HEK293T (cell line): ENCODE data around the gene HPS3.
A peak's percentile ranks its signal among the peaks of the same experiment; 100 is the strongest.

ENCODE experiments used
- CTCF ChIA-PET: fragments of 350-600 bp; formaldehyde crosslinking; extraction: SDS; loops from one replicate; lab custom pipeline; 2021; ENCODE audit warnings: antibody characterized with exemption, inconsistent platforms; lab: Yijun Ruan, JAX
- POLR2A ChIA-PET: fragments of 350-600 bp; formaldehyde crosslinking; extraction: SDS; loops from one replicate; lab custom pipeline; 2020; ENCODE audit warnings: antibody characterized with exemption, inconsistent platforms; lab: Yijun Ruan, JAX
- DNase-seq: peaks from one replicate; pipeline ENCODE4 v3.0.0; 2012; ENCODE audit warnings: mixed read lengths; ENCODE audit errors: extremely low spot score
- ARNT ChIP-seq: fragments of 450-650 bp; IDR thresholded peaks from 2 replicates; pipeline ENCODE4 v1.6.1; 2017; ENCODE audit warnings: mild to moderate bottlenecking
- BHLHE40 ChIP-seq: fragments of 450-650 bp; IDR thresholded peaks from 2 replicates; pipeline ENCODE4 v1.6.1; 2016; ENCODE audit warnings: mild to moderate bottlenecking, moderate library complexity, borderline replicate concordance
- CTBP1 ChIP-seq: fragments of 450-650 bp; IDR thresholded peaks from 2 replicates; pipeline ENCODE4 v1.6.1; 2016; ENCODE audit warnings: borderline replicate concordance
- ELF4 ChIP-seq: fragments of 450-650 bp; IDR thresholded peaks from 2 replicates; pipeline ENCODE4 v1.6.1; 2017; ENCODE audit warnings: antibody characterized with exemption
- FOXA1 ChIP-seq: fragments of 450-650 bp; IDR thresholded peaks from 2 replicates; pipeline ENCODE4 v1.6.1; 2016; ENCODE audit warnings: mild to moderate bottlenecking
- FOXK2 ChIP-seq: fragments of 450-650 bp; IDR thresholded peaks from 2 replicates; pipeline ENCODE4 v1.6.1; 2016; ENCODE audit warnings: mild to moderate bottlenecking
- HDGF ChIP-seq: fragments of 450-650 bp; IDR thresholded peaks from 2 replicates; pipeline ENCODE4 v1.6.1; 2017; ENCODE audit warnings: antibody characterized with exemption, borderline replicate concordance
- L3MBTL2 ChIP-seq: fragments of 450-650 bp; conservative IDR thresholded peaks from 2 replicates; pipeline ENCODE4 v1.6.1; 2016; ENCODE audit warnings: mild to moderate bottlenecking
- LEF1 ChIP-seq: fragments of 450-650 bp; IDR thresholded peaks from 2 replicates; pipeline ENCODE4 v1.6.1; 2017; ENCODE audit warnings: mild to moderate bottlenecking, borderline replicate concordance
- NFRKB ChIP-seq: fragments of 450-650 bp; IDR thresholded peaks from 2 replicates; pipeline ENCODE4 v1.6.1; 2016; ENCODE audit warnings: mild to moderate bottlenecking, moderate library complexity
- SUZ12 ChIP-seq: fragments of 450-650 bp; IDR thresholded peaks from 2 replicates; pipeline ENCODE4 v1.6.1; 2016; ENCODE audit warnings: mild to moderate bottlenecking
- TARDBP ChIP-seq: fragments of 450-650 bp; IDR thresholded peaks from 2 replicates; pipeline ENCODE4 v1.6.1; 2016
- ZNF384 ChIP-seq: fragments of 450-650 bp; IDR thresholded peaks from 2 replicates; pipeline ENCODE4 v1.6.1; 2016
- TF ChIP-seq, protein P1 (sequence below): fragments of 450-650 bp; IDR thresholded peaks from 2 replicates; pipeline ENCODE4 v1.6.1; 2016

The HPS3 gene, protein sequence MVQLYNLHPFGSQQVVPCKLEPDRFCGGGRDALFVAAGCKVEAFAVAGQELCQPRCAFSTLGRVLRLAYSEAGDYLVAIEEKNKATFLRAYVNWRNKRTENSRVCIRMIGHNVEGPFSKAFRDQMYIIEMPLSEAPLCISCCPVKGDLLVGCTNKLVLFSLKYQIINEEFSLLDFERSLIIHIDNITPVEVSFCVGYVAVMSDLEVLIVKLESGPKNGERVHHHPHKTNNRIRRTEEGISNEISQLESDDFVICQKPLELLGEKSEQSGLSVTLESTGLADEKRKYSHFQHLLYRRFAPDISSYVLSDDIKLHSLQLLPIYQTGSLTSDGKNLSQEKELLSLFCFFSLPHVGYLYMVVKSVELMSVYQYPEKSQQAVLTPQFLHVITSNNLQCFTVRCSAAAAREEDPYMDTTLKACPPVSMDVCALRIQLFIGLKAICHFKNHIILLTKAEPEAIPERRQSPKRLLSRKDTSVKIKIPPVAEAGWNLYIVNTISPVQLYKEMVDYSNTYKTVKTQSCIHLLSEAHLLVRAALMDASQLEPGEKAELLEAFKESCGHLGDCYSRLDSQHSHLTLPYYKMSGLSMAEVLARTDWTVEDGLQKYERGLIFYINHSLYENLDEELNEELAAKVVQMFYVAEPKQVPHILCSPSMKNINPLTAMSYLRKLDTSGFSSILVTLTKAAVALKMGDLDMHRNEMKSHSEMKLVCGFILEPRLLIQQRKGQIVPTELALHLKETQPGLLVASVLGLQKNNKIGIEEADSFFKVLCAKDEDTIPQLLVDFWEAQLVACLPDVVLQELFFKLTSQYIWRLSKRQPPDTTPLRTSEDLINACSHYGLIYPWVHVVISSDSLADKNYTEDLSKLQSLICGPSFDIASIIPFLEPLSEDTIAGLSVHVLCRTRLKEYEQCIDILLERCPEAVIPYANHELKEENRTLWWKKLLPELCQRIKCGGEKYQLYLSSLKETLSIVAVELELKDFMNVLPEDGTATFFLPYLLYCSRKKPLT

DNA sequence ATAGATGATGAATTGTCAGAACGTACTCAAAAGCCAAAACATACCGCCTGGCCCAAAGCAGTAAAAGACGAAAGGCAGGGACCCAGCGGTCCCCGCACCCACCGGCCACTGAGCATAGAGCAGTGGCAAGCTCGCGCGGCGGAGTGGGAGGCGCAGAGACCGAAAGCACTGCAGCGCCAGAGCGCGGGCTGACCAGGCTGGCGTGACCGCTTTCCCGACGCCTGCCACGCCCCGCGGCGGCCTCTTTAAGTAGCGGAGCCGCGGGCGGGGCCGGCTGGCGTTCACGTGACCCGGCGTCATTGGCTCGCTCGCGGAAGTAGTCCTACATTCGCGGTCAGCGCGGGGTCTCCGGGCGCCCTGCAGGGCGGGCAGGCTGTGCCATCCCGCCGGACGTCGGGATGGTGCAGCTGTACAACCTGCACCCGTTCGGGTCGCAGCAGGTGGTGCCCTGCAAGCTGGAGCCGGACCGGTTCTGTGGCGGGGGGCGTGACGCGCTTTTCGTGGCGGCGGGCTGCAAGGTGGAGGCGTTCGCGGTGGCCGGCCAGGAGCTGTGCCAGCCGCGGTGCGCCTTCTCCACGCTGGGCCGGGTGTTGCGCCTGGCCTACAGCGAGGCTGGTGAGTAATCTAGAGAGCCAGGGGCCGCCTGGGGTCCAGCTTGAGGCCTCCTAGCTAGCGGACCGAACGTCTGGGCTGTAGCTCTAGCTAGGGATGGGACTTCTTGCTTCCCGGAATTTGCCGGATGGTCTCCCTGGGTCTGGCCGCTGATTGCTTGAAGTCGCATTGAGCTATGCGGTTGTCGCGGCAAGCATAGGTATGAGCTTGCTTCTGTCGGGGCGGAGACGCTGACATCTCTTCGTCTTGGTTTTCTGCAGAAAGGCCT, at the start of gene HPS3:
HPS3 (plus strand) TSS at position 313 of the 880 bp plus-strand sequence; CDS start at position 399, 86 bp downstream.
- ChIA-PET POLR2A (interaction anchor here (0.8 to 1.6 kb wide), 4 partner anchors 9 to 108 kb away, joined by 3 to 4 read pairs (median 3); no protein-coding TSS in a partner anchor), CTCF (interaction anchor here (1.2 to 1.4 kb wide), 2 partner anchors 9 to 10 kb away, joined by 3 to 4 read pairs; no protein-coding TSS in a partner anchor)
- DNase-seq: peak; percentile 91
- TF ChIP-seq CTBP1: no peak
- TF ChIP-seq LEF1: no peak
- TF ChIP-seq, protein P1, sequence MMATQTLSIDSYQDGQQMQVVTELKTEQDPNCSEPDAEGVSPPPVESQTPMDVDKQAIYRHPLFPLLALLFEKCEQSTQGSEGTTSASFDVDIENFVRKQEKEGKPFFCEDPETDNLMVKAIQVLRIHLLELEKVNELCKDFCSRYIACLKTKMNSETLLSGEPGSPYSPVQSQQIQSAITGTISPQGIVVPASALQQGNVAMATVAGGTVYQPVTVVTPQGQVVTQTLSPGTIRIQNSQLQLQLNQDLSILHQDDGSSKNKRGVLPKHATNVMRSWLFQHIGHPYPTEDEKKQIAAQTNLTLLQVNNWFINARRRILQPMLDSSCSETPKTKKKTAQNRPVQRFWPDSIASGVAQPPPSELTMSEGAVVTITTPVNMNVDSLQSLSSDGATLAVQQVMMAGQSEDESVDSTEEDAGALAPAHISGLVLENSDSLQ: no peak
- TF ChIP-seq ELF4: peak; percentile 69
- peak; percentile 67 for TF ChIP-seq L3MBTL2
- TF ChIP-seq ARNT: no peak
- TF ChIP-seq NFRKB: no peak

DNA sequence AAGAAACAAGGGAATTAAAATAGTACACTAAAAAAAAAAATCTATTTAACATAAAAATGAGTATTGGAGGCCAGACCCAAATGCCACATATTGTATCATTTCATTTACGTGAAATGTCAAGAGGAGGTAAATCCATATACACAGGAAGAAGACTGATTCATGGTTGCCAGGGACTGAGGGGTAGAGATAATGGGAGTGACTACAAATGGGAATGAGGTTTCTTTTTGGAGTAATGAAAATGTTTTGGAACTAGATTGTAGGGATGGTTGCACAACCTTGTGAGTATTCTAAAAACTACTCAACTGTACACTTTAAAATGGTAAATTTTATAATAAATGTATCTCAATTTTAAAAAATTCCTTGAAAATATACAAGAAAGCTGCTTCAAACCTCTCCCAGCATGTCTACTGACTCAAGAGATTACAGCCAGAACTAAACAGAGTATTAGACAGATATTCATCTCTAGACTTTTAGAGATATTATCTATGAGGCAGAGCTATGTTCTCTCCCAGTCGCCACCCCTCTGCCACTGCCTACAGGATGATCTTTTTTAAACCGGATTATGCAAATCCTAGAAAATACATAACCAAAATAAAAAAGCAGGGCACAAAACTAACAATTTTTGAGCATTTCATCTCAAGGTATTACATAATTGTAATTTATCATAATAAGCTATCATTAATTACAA, 49.3 kb upstream of the HPS3 start:
- DNase-seq: no peak
- POLR2A ChIA-PET: no interaction called here
- CTCF ChIA-PET: interaction anchor here (0.5 kb wide), 1 partner anchor 136 kb away, joined by 3 read pairs; no protein-coding TSS in a partner anchor
- TF ChIP-seq L3MBTL2 (no peak), ZNF384 (no peak)

DNA sequence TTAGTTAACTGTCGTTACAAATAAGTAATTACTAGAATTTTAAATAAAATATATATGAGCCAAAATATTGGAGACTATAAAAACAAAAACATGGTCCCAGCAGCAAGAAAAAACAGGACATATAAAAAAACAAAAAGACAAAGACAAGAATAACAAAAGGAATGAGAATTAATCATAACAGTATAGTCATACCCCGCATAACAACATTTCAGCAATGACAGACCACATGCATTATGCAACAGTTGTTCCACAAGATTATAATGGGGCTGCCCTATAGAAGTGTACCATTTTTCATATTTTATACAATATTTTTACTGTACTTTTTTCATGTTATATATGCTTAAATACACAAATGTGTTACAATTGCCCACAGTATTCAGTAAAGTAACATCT, 48.7 kb upstream of the HPS3 start:
- ChIA-PET CTCF (no interaction called here), POLR2A (no interaction called here)
- no peak for DNase-seq
- TF ChIP-seq FOXA1: no peak
- no peak for TF ChIP-seq BHLHE40
- no peak for TF ChIP-seq ARNT

DNA sequence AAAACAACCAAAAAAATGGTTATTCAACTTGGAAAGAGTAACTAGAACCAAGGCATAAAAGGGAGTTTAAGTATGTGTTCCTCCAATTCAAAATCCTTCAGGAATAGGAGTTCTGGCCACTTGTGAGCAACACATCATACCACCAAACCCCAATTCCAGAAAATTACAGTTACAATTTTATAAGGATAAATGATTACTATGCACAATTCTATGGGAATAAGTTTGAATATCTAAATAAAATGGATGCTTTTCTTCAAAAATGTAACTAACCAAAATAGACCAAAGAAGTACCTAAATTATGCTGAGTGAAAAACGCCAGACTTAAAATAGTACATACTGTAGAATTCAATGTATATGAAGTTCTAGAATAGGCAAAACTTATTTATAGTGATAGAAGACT, 47.7 kb upstream of the HPS3 start:
- DNase-seq: no peak
- POLR2A ChIA-PET: no interaction called here
- no peak for TF ChIP-seq CTBP1
- no peak for TF ChIP-seq ZNF384
- TF ChIP-seq ARNT: no peak
- TF ChIP-seq, protein P1: no peak
- TF ChIP-seq LEF1: no peak
- no peak for TF ChIP-seq BHLHE40
- no peak for TF ChIP-seq NFRKB
- TF ChIP-seq ELF4: no peak
- no peak for TF ChIP-seq SUZ12
- no peak for TF ChIP-seq FOXK2
- TF ChIP-seq FOXA1: no peak
- CTCF ChIA-PET: no interaction called here

DNA sequence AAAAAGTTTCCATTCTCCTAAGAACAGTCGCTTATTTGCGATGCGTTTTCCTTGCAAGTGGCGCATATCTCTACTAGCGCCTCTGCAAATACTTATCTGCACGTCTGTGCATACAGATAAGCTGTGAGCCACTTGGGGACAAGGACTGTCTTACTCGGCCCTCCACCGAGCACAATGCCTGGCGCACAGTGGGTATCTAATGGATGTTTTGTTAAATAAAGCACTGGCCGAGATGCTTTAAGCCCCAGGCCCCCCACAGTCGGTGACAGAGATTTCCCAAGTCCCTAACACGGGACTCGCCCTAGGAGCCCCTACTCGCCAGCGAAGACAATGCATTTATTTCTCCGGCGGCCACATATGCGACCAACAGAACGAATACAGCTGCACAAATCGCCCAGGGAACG, 43.6 kb upstream of the HPS3 start:
- peak; percentile 23 for DNase-seq

DNA sequence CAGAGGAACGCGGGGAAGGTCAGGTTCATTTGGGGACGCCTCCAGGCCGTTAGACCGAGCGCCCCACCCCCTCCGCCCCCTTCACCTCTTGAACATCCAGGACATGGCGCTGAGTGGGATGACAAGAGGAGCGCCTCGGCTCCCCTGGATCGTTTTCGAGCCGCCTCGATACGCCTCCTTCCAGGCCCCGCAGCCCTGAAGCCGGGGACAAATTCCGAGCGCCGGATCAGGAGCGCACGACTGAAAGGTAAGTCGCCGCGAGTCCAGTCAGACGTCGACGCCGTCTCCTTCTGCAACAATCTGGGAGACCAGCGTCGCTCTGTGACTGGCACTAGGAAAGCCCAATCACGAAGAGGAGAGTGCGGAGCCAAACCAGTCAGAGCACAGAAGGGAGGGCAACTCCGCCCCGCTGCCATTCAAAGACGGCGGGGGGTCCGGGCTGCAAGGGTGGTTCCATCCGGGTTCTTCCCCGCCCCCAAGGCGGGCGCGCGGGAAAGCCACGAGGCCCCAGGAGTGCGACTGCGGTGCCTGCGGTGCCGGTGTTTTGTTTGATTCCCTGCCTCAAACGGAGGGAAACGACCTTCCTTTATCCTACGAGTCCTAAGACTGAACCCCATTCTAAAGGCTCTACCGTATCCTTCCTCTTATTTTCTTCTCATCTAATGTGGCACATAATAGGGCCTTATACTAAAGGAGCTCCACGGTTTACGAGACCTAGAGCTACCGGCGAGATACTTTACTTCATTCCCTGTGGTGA, 43.0 kb upstream of the HPS3 start, which contains the start of gene HLTF:
HLTF (minus strand) TSS at position 302 of the 757 bp plus-strand sequence; CDS start at position 105, 197 bp downstream.
- no peak for TF ChIP-seq TARDBP
- no peak for TF ChIP-seq BHLHE40
- TF ChIP-seq, protein P1: peak; percentile 100
- peak; percentile 100 for TF ChIP-seq L3MBTL2
- peak; percentile 82; the same call in 1 of the 2 replicates for TF ChIP-seq LEF1
- TF ChIP-seq ELF4: 0 out of 2 replicates have a peak, but pooled peaks have one; percentile 4
- no peak for TF ChIP-seq NFRKB
- TF ChIP-seq FOXA1: no peak
- no peak for TF ChIP-seq CTBP1
- TF ChIP-seq FOXK2: no peak
- no peak for TF ChIP-seq ZNF384
- ChIA-PET POLR2A (no interaction called here), CTCF (no interaction called here)
- peak; percentile 96 for DNase-seq

More for the DNA sequence above, 43.6 kb upstream of the HPS3 start:
- CTCF ChIA-PET: no interaction called here
- TF ChIP-seq CTBP1: no peak
- TF ChIP-seq ZNF384: no peak
- TF ChIP-seq ARNT: no peak
- no peak for TF ChIP-seq NFRKB
- no peak for TF ChIP-seq HDGF
- no peak for TF ChIP-seq BHLHE40
- TF ChIP-seq FOXA1: no peak
- no peak for TF ChIP-seq ELF4
- no peak for TF ChIP-seq TARDBP
- no peak for TF ChIP-seq L3MBTL2
- TF ChIP-seq FOXK2: no peak
- POLR2A ChIA-PET: no interaction called here
